H9 (cell line): Measurements from ENCODE around the gene ACTL8. TPM values are rescaled to one million over a fixed set of nuclear protein-coding genes. Genes with fewer than 3 reads are reported as not detected.

Experiments used
- DNase-seq: peaks from one replicate; pipeline ENCODE4 v3.0.0-alpha.2; 2017
- H2AFZ ChIP-seq: one replicate; pipeline ENCODE4 v1.6.1; 2013; ENCODE audit warnings: mild to moderate bottlenecking, low read length, control low read depth, moderate library complexity
- H2AK5ac ChIP-seq: 2 replicates; pipeline ENCODE4 v1.6.1; 2013; ENCODE audit warnings: low read length, control low read depth, mixed read lengths; ENCODE audit not compliant: insufficient read length
- H2BK120ac ChIP-seq: one replicate; pipeline ENCODE4 v1.6.1; 2013; ENCODE audit warnings: low read depth, mild to moderate bottlenecking, low read length, control low read depth, inconsistent platforms; ENCODE audit not compliant: poor library complexity, severe bottlenecking
- H2BK12ac ChIP-seq: 2 replicates; pipeline ENCODE4 v1.6.1; 2013; ENCODE audit warnings: low read length, control low read depth, mixed read lengths, low read depth; ENCODE audit not compliant: insufficient read length
- H2BK15ac ChIP-seq: 2 replicates; pipeline ENCODE4 v1.6.1; 2013; ENCODE audit warnings: low read depth, low read length, control low read depth
- H2BK20ac ChIP-seq: one replicate; pipeline ENCODE4 v1.6.1; 2013; ENCODE audit warnings: low read depth, mild to moderate bottlenecking, low read length, control low read depth, inconsistent platforms; ENCODE audit not compliant: poor library complexity, severe bottlenecking
- H2BK5ac ChIP-seq: 2 replicates; pipeline ENCODE4 v1.6.1; 2013; ENCODE audit warnings: low read length, control low read depth, mixed read lengths; ENCODE audit not compliant: insufficient read length
- H3K14ac ChIP-seq: 2 replicates; pipeline ENCODE4 v1.6.1; 2013; ENCODE audit warnings: low read length, control low read depth; ENCODE audit not compliant: insufficient read depth
- H3K18ac ChIP-seq: 2 replicates; pipeline ENCODE4 v1.6.1; 2013; ENCODE audit warnings: low read depth, mild to moderate bottlenecking, mixed read lengths, low read length, control low read depth; ENCODE audit not compliant: insufficient read length
- H3K23ac ChIP-seq: 2 replicates; pipeline ENCODE4 v1.6.1; 2013; ENCODE audit warnings: low read length, control low read depth, mixed read lengths, low read depth; ENCODE audit not compliant: insufficient read length
- H3K23me2 ChIP-seq: 2 replicates; pipeline ENCODE4 v1.6.1; 2013; ENCODE audit warnings: low read depth, mild to moderate bottlenecking, mixed read lengths, low read length, control low read depth; ENCODE audit not compliant: insufficient read length, poor library complexity, severe bottlenecking
- H3K27ac ChIP-seq: 2 replicates; pipeline ENCODE4 v1.5.1; 2013; ENCODE audit warnings: low read length, control low read depth, mixed read lengths, low read depth; ENCODE audit not compliant: insufficient read length
- H3K27me3 ChIP-seq: 2 replicates; pipeline ENCODE4 v1.6.1; 2013; ENCODE audit warnings: low read length, control low read depth, inconsistent platforms; ENCODE audit not compliant: insufficient read depth
- H3K4ac ChIP-seq: 2 replicates; pipeline ENCODE4 v1.6.1; 2013; ENCODE audit warnings: low read depth, mild to moderate bottlenecking, control low read depth, inconsistent platforms, low read length, moderate library complexity
- H3K4me1 ChIP-seq: 2 replicates; pipeline ENCODE4 v1.6.1; 2013; ENCODE audit warnings: low read length, control low read depth, inconsistent platforms; ENCODE audit not compliant: insufficient read depth
- H3K4me2 ChIP-seq: 2 replicates; pipeline ENCODE4 v1.6.1; 2013; ENCODE audit warnings: low read length, control low read depth, mixed read lengths; ENCODE audit not compliant: insufficient read length, insufficient read depth
- H3K56ac ChIP-seq: 2 replicates; pipeline ENCODE4 v1.6.1; 2013; ENCODE audit warnings: low read depth, mild to moderate bottlenecking, mixed read lengths, low read length, control low read depth; ENCODE audit not compliant: insufficient read length
- H3K79me1 ChIP-seq: 2 replicates; pipeline ENCODE4 v1.6.1; 2013; ENCODE audit warnings: low read depth, mild to moderate bottlenecking, moderate library complexity, low read length, control low read depth, inconsistent platforms; ENCODE audit not compliant: insufficient read depth, poor library complexity, severe bottlenecking
- H3K79me2 ChIP-seq: 2 replicates; pipeline ENCODE4 v1.6.1; 2013; ENCODE audit warnings: low read length, control low read depth, inconsistent platforms; ENCODE audit not compliant: insufficient read depth
- H3K9ac ChIP-seq: 2 replicates; pipeline ENCODE4 v1.6.1; 2013; ENCODE audit warnings: low read length, control low read depth, mixed read lengths; ENCODE audit not compliant: insufficient read length; ENCODE audit errors: extremely low read depth
- H3K9me3 ChIP-seq: one replicate; pipeline ENCODE4 v1.6.1; 2013; ENCODE audit warnings: low read depth, low read length, inconsistent platforms; ENCODE audit not compliant: control insufficient read depth
- H3T11ph ChIP-seq: one replicate; pipeline ENCODE4 v1.6.1; 2013; ENCODE audit warnings: mild to moderate bottlenecking, low read length, control low read depth, inconsistent platforms
- H4K20me1 ChIP-seq: one replicate; pipeline ENCODE4 v1.6.1; 2013; ENCODE audit not compliant: control insufficient read depth, insufficient read length, insufficient read depth
- H4K5ac ChIP-seq: 2 replicates; pipeline ENCODE4 v1.6.1; 2013; ENCODE audit warnings: low read depth, mild to moderate bottlenecking, mixed read lengths, low read length, control low read depth; ENCODE audit not compliant: insufficient read length
- H4K8ac ChIP-seq: replicated peaks from 2 replicates; pipeline ENCODE4 v1.6.1; 2013; ENCODE audit warnings: low read length, control low read depth, mixed read lengths, low read depth; ENCODE audit not compliant: insufficient read length
- H4K91ac ChIP-seq: 2 replicates; pipeline ENCODE4 v1.6.1; 2013; ENCODE audit warnings: low read depth, mild to moderate bottlenecking, moderate library complexity, mixed read lengths, low read length, control low read depth; ENCODE audit not compliant: insufficient read length
- H3K27ac Mint-ChIP-seq, 3 experiments: 2 replicates in 2 of 3; 3 replicates in 1 of 3; pipeline ENCODE4 v1.8.0; 2020 to 2021; ENCODE audit warnings: mixed read lengths in 3 of 3, mild to moderate bottlenecking in 1 of 3, moderate library complexity in 1 of 3
- H3K27me3 Mint-ChIP-seq: 2 replicates; pipeline ENCODE4 v1.8.0; 2021; ENCODE audit warnings: low read depth, mild to moderate bottlenecking, moderate library complexity, mixed read lengths
- H3K36me3 Mint-ChIP-seq, 3 experiments: 2 replicates in 2 of 3; 3 replicates in 1 of 3; pipeline ENCODE4 v1.8.0; 2020 to 2021; ENCODE audit warnings: low read depth in 3 of 3, mixed read lengths in 3 of 3; ENCODE audit not compliant: insufficient read depth in 1 of 3
- H3K4me1 Mint-ChIP-seq, 2 experiments: 2 replicates each; pipeline ENCODE4 v1.8.0; 2020; ENCODE audit warnings: mixed read lengths in 2 of 2
- H3K4me3 Mint-ChIP-seq, 2 experiments: 2 replicates in 1 of 2; 3 replicates in 1 of 2; pipeline ENCODE4 v1.8.0; 2020 to 2021; ENCODE audit warnings: mild to moderate bottlenecking in 2 of 2, mixed read lengths in 2 of 2, moderate library complexity in 1 of 2
- H3K9me3 Mint-ChIP-seq, 2 experiments: 2 replicates in 1 of 2; 3 replicates in 1 of 2; pipeline ENCODE4 v1.8.0; 2020; ENCODE audit warnings: mild to moderate bottlenecking in 2 of 2, mixed read lengths in 2 of 2, moderate library complexity in 1 of 2
- WGBS: extraction: QIAGEN DNeasy Blood & Tissue Kit; methylation state at CpG from one replicate; pipeline ENCODE4 v1.1.7; 2013; ENCODE audit warnings: missing lambda C conversion rate, low lambda C conversion rate, mixed read lengths; ENCODE audit not compliant: insufficient read length; ENCODE audit errors: extremely low coverage; 5-methylcytosine and 5-hydroxymethylcytosine counted together
- total RNA-seq: library from RNA; stranded (reverse); gene quantifications from 2 replicates; pipeline ENCODE4 v1.2.1, GENCODE V29; 2021
- TF ChIP-seq, protein P1 (sequence below): fragments of 200-600 bp; sonication (generic); conservative IDR thresholded peaks from 3 replicates; pipeline ENCODE4 v1.8.0; 2021; ENCODE audit warnings: antibody characterized with exemption, mild to moderate bottlenecking

ACTL8 gene
- total RNA-seq, 1 experiment from 2014 or later = not detected

DNA sequence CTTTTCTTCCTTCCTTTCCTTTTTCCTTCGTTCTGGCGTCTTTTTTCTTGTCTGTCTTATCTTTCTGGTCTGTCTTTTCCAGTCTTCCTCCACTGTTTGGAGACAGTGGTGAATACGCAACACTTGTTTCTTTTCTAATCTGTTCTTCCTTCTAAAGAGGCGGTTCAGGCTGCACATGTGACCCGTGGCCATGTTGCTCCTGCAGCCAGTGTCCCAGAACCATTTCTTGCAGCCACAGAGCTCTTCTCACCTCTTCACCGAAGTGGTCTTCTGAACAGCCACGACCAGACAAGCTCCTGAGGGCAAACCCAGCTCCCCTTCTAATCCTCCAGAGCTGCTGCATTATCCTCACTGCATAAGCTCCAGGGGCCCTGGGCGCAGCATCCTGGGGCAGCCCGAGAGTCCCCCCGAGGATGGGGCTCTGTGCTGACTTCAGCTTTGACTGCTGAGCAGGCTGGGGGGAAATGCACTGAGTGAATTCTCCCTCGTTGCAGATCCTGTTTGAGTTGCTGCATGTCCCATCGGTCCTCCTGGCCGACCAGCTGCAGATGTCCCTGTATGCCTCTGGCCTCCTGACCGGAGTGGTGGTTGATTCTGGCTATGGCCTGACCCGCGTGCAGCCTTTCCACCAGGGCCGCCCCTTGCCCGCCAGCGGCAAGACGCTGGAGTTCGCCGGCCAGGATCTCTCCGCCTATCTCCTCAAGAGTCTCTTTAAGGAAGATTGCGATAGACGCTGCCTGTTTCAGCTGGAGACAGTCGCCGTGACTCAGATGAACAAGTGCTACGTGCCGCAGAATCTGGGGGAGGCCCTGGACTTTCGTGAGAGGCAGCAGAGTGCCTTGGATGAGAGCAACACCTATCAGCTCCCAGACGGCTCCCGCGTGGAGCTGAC is 70.4 kb downstream of the ACTL8 start:
- H3K27ac ChIP-seq = no peak overlapping the region
- H3K4me1 ChIP-seq = no peaks in the 10 kb centered on the region
- peaks cover 9% of the 10 kb centered on the region for H3K27me3 Mint-ChIP-seq
- H3K23me2 ChIP-seq = no peaks in the 10 kb centered on the region
- H2BK15ac ChIP-seq = no peak overlapping the region
- no peak overlapping the region for H4K91ac ChIP-seq
- no peak overlapping the region for H3K56ac ChIP-seq
- no peaks in the 10 kb centered on the region for H3K36me3 Mint-ChIP-seq
- H3K9ac ChIP-seq = no peak overlapping the region
- no peak overlapping the region for H4K5ac ChIP-seq
- no peak overlapping the region for H2AK5ac ChIP-seq
- TF ChIP-seq, protein P1, sequence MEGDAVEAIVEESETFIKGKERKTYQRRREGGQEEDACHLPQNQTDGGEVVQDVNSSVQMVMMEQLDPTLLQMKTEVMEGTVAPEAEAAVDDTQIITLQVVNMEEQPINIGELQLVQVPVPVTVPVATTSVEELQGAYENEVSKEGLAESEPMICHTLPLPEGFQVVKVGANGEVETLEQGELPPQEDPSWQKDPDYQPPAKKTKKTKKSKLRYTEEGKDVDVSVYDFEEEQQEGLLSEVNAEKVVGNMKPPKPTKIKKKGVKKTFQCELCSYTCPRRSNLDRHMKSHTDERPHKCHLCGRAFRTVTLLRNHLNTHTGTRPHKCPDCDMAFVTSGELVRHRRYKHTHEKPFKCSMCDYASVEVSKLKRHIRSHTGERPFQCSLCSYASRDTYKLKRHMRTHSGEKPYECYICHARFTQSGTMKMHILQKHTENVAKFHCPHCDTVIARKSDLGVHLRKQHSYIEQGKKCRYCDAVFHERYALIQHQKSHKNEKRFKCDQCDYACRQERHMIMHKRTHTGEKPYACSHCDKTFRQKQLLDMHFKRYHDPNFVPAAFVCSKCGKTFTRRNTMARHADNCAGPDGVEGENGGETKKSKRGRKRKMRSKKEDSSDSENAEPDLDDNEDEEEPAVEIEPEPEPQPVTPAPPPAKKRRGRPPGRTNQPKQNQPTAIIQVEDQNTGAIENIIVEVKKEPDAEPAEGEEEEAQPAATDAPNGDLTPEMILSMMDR = no peak
- peaks cover 0 to 16% of the 10 kb centered on the region in 2 experiments; a peak in 3 of 4 replicates for H3K4me1 Mint-ChIP-seq
- H3K79me2 ChIP-seq = no peaks in the 10 kb centered on the region
- H2BK5ac ChIP-seq = no peak overlapping the region
- no peaks in the 10 kb centered on the region for H3K9me3 Mint-ChIP-seq
- H3T11ph ChIP-seq = no peak overlapping the region
- no peak overlapping the region for H4K8ac ChIP-seq
- no peak overlapping the region for H3K18ac ChIP-seq
- peak; percentile 25 for DNase-seq
- H2BK20ac ChIP-seq = no peak overlapping the region
- no peak overlapping the region for H2BK12ac ChIP-seq
- H2AFZ ChIP-seq = no peak overlapping the region
- no peak overlapping the region for H3K14ac ChIP-seq
- no peaks in the 10 kb centered on the region for H3K9me3 ChIP-seq
- no CpG with 5 or more reads among the region's 33 CpGs for WGBS
- no peak overlapping the region for H3K4ac ChIP-seq
- no peak overlapping the region for H3K23ac ChIP-seq
- no peak overlapping the region for H3K4me2 ChIP-seq
- H3K79me1 ChIP-seq = no peaks in the 10 kb centered on the region
- no peak overlapping the region; a peak in 1 of 7 replicates for H3K27ac Mint-ChIP-seq
- peak overlapping the region in 1 of 2 experiments; percentile 1; a peak in 2 of 5 replicates for H3K4me3 Mint-ChIP-seq
- H2BK120ac ChIP-seq = no peak overlapping the region
- no peaks in the 10 kb centered on the region for H4K20me1 ChIP-seq
- no peaks in the 10 kb centered on the region; the same call in 1 of the 2 replicates for H3K27me3 ChIP-seq
